Iris pigment epithelial cell (primary cell): ENCODE results near the gene DCX.
"Not testable (repeated sequence)": the region's sequence is repeated elsewhere in the genome, so short reads cannot be mapped to it uniquely, and the experiment has no call there.

Source experiments
- DNase-seq: peaks from one replicate; pipeline ENCODE4 v3.0.0-alpha.2; 2011; ENCODE audit warnings: low read depth

Gene DCX

GRCh38 chrX:111372086-111372485, 39.9 kb downstream of the DCX start:
- DNase-seq, result no peak

- DNase-seq, result no peak
Measured at GRCh38 chrX:111365770-111366325, 46.1 kb downstream of the DCX start.

GRCh38 chrX:111363741-111364140, 48.3 kb downstream of the DCX start:
- no peak for DNase-seq

- no peak for DNase-seq
Measured at GRCh38 chrX:111361751-111362150, 50.2 kb downstream of the DCX start.

- no peak for DNase-seq
Measured at GRCh38 chrX:111360839-111361238, 51.2 kb downstream of the DCX start.

GRCh38 chrX:111355523-111356115, 56.4 kb downstream of the DCX start:
- no peak for DNase-seq

- no peak for DNase-seq
Measured at GRCh38 chrX:111354496-111354895, 57.5 kb downstream of the DCX start.

- peak; percentile 0 for DNase-seq
Measured at GRCh38 chrX:111353793-111354192, 58.2 kb downstream of the DCX start.

GRCh38 chrX:111352424-111352823, 59.6 kb downstream of the DCX start:
- DNase-seq, result peak; percentile 43

- DNase-seq, result no peak
Measured at GRCh38 chrX:111349934-111350333, 62.1 kb downstream of the DCX start.

- DNase-seq, result no peak
Measured at GRCh38 chrX:111349101-111349500, 62.9 kb downstream of the DCX start.

GRCh38 chrX:111348429-111348828, 63.6 kb downstream of the DCX start:
- no peak for DNase-seq

GRCh38 chrX:111346150-111346549, 65.8 kb downstream of the DCX start:
- DNase-seq, result not testable (repeated sequence)

GRCh38 chrX:111340054-111340453, 71.9 kb downstream of the DCX start:
- no peak for DNase-seq

- no peak for DNase-seq
Measured at GRCh38 chrX:111339212-111339611, 72.8 kb downstream of the DCX start.

- DNase-seq, result no peak
Measured at GRCh38 chrX:111338095-111338698, 73.8 kb downstream of the DCX start.

- no peak for DNase-seq
Measured at GRCh38 chrX:111337067-111337637, 74.8 kb downstream of the DCX start.

- no peak for DNase-seq
Measured at GRCh38 chrX:111336141-111336540, 75.9 kb downstream of the DCX start.

- no peak for DNase-seq
Measured at GRCh38 chrX:111329370-111329769, 82.6 kb downstream of the DCX start.

- DNase-seq, result no peak
Measured at GRCh38 chrX:111328858-111329257, 83.1 kb downstream of the DCX start.

- no peak for DNase-seq
Measured at GRCh38 chrX:111322231-111322855, 89.6 kb downstream of the DCX start.

GRCh38 chrX:111319451-111319850, 92.5 kb downstream of the DCX start:
- no peak for DNase-seq

GRCh38 chrX:111318901-111319300, 93.1 kb downstream of the DCX start:
- no peak for DNase-seq
